Measurements from ENCODE around the gene TNK1. TPM values are rescaled to one million over a fixed set of nuclear protein-coding genes. Genes with fewer than 3 reads are reported as not detected.

TNK1 gene
- total and polyA plus RNA-seq, 9 of the 15 experiments (the other 6 are each of a cell fraction or from before 2014, with no cell fraction given) = 0.28 to 5.2 (median 2.1) TPM

DNA sequence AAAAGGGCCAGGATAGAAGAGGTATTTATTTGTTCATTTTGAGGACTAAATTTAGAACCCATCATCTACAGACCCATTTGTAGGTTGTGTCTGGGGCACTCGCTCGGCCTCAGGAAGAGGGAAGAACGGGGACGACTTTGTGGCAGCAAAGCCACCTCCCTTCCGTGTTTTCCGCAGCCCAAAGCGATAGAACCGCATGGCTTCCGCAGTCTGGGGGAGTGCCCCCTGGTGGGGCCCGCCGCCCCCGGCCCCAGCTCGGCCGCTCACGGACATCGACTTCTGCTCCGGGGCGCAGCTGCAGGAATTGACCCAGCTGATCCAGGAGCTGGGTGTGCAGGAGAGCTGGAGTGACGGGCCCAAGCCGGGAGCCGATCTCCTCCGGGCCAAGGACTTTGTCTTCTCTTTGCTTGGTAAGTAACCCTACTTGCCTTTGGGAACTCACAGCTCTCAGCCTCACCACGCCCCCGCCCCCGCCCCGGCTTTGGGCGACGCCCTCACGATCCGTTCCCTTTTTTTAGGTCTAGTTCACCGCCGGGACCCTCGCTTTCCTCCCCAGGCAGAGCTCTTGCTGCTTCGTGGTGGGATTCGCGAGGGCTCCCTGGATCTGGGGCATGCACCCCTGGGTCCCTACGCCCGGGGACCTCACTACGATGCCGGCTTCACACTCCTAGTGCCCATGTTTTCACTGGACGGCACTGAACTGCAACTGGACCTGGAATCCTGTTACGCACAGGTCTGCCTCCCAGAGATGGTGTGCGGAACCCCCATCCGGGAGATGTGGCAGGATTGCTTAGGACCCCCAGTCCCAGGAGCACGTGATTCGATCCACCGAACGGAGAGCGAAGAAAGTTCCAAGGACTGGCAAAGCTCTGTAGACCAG is 55.0 kb downstream of the TNK1 start (continued):
- TF ChIP-seq SMC3 (conservative IDR thresholded peaks at IDR 0.05; ENCODE audit: insufficient read depth, low read depth, low read length) (no peak), POLR2A (conservative IDR thresholded peaks at IDR 0.05) (peak; percentile 51; the same call in 1 of the 2 replicates), LARP7 (IDR thresholded peaks at IDR 0.05) (no peak), ZNF12 (CRISPR knock-in tag; IDR thresholded peaks at IDR 0.05) (no peak), KDM1A (IDR thresholded peaks at IDR 0.05) (no peak), ZNF184 (CRISPR knock-in tag; IDR thresholded peaks at IDR 0.05) (no peak), KAT8 (IDR thresholded peaks at IDR 0.05; ENCODE audit: low read depth) (no peak), HDAC8 (tag; IDR thresholded peaks at IDR 0.05) (no peak), CXXC5 (CRISPR knock-in tag; IDR thresholded peaks at IDR 0.05) (peak; percentile 23; the same call in 1 of the 2 replicates), POLR3G (IDR thresholded peaks at IDR 0.05; ENCODE audit: extremely low read depth, insufficient read length, insufficient replicate concordance) (no peak), ZNF740 (CRISPR knock-in tag; IDR thresholded peaks at IDR 0.05) (no peak), ZNF740 (tag; IDR thresholded peaks at IDR 0.05) (no peak), KLF16 (IDR thresholded peaks at IDR 0.05) (no peak), EP400 (IDR thresholded peaks at IDR 0.05) (peak; percentile 83), HDAC6 (IDR thresholded peaks at IDR 0.05; ENCODE audit: low read depth, low read length) (no peak), HMBOX1 (IDR thresholded peaks at IDR 0.05) (no peak), IRF2 (CRISPR knock-in tag; IDR thresholded peaks at IDR 0.05) (no peak), SRSF7 (optimal IDR thresholded peaks at IDR 0.05; ENCODE audit: low read depth, low read length) (no peak), KDM4B (IDR thresholded peaks at IDR 0.05; ENCODE audit: borderline replicate concordance in 2 of 2, low read depth in 1 of 2) (no peak), SP1 (CRISPR knock-in tag; IDR thresholded peaks at IDR 0.05) (no peak), BRD9 (IDR thresholded peaks at IDR 0.05; ENCODE audit: low read depth, partially characterized antibody) (no peak), PHB2 (IDR thresholded peaks at IDR 0.05; ENCODE audit: low read depth) (no peak)
- TF ChIP-seq, protein P1, sequence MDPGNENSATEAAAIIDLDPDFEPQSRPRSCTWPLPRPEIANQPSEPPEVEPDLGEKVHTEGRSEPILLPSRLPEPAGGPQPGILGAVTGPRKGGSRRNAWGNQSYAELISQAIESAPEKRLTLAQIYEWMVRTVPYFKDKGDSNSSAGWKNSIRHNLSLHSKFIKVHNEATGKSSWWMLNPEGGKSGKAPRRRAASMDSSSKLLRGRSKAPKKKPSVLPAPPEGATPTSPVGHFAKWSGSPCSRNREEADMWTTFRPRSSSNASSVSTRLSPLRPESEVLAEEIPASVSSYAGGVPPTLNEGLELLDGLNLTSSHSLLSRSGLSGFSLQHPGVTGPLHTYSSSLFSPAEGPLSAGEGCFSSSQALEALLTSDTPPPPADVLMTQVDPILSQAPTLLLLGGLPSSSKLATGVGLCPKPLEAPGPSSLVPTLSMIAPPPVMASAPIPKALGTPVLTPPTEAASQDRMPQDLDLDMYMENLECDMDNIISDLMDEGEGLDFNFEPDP (CRISPR knock-in tag; IDR thresholded peaks at IDR 0.05) = no peak
- TF ChIP-seq, protein P2, sequence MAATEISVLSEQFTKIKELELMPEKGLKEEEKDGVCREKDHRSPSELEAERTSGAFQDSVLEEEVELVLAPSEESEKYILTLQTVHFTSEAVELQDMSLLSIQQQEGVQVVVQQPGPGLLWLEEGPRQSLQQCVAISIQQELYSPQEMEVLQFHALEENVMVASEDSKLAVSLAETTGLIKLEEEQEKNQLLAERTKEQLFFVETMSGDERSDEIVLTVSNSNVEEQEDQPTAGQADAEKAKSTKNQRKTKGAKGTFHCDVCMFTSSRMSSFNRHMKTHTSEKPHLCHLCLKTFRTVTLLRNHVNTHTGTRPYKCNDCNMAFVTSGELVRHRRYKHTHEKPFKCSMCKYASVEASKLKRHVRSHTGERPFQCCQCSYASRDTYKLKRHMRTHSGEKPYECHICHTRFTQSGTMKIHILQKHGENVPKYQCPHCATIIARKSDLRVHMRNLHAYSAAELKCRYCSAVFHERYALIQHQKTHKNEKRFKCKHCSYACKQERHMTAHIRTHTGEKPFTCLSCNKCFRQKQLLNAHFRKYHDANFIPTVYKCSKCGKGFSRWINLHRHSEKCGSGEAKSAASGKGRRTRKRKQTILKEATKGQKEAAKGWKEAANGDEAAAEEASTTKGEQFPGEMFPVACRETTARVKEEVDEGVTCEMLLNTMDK (IDR thresholded peaks at IDR 0.05; ENCODE audit: borderline replicate concordance, insufficient read depth, low read depth, low read length, poor library complexity, severe bottlenecking) = peak; percentile 71
